Stimulated activated CD8-positive, alpha-beta memory T cell treated with anti-CD3 and anti-CD28 coated beads, Interleukin-7, amount 100 ng/mL, for 48 hours (primary cell): ENCODE results near the gene ENDOU.
A peak's percentile ranks its signal among the peaks of the same experiment; 100 is the strongest.

ENCODE experiments used
- DNase-seq, 2 donors: peaks; one replicate each; pipeline ENCODE4 v3.0.0-alpha.2; 2020; ENCODE audit warnings: low read depth in 1 of 2; ENCODE audit errors: extremely low read depth in 1 of 2

ENDOU gene

GRCh38 chr12:47725091-47725772, at the start of gene ENDOU:
ENDOU (minus strand) TSS chr12:47725490; CDS start chr12:47725413, 77 bp downstream.
- DNase-seq: no peak

GRCh38 chr12:47774663-47775062, 49.4 kb upstream of the ENDOU start:
- no peak for DNase-seq

- no peak for DNase-seq
Observed at GRCh38 chr12:47773858-47774580, 48.7 kb upstream of the ENDOU start.

- peak; percentile 25 to 39 for DNase-seq
Observed at GRCh38 chr12:47773062-47773857, 48.0 kb upstream of the ENDOU start, which contains the start of gene SLC48A1. SLC48A1 (plus strand) TSS chr12:47773238; CDS start chr12:47773305, 67 bp downstream.

- no peak for DNase-seq
Observed at GRCh38 chr12:47772738-47773061, 47.4 kb upstream of the ENDOU start.

- no peak for DNase-seq
Observed at GRCh38 chr12:47772094-47772660, 46.9 kb upstream of the ENDOU start.

- no peak for DNase-seq
Observed at GRCh38 chr12:47771304-47771703, 46.0 kb upstream of the ENDOU start.

- no peak for DNase-seq
Observed at GRCh38 chr12:47770086-47770726, 44.9 kb upstream of the ENDOU start.

GRCh38 chr12:47769234-47770085, 44.2 kb upstream of the ENDOU start:
- DNase-seq: no peak

GRCh38 chr12:47768323-47768811, 43.1 kb upstream of the ENDOU start:
- no peak for DNase-seq

GRCh38 chr12:47767216-47767724, 42.0 kb upstream of the ENDOU start:
- DNase-seq: peak in 1 of 2 donors; percentile 43

- no peak for DNase-seq
Observed at GRCh38 chr12:47766502-47767215, 41.4 kb upstream of the ENDOU start.

- no peak for DNase-seq
Observed at GRCh38 chr12:47763481-47764346, 38.4 kb upstream of the ENDOU start.

GRCh38 chr12:47762850-47763465, 37.7 kb upstream of the ENDOU start:
- DNase-seq: no peak

GRCh38 chr12:47758834-47759690, 33.8 kb upstream of the ENDOU start, which contains the start of gene RAPGEF3:
RAPGEF3 (minus strand) TSS chr12:47758880; CDS start chr12:47758556, 324 bp downstream.
- peak in 1 of 2 donors; percentile 53 for DNase-seq

- DNase-seq: no peak
Observed at GRCh38 chr12:47758584-47758833, 33.2 kb upstream of the ENDOU start.
